HG02884 (cell line): ENCODE results near the gene TAPT1.

ENCODE experiments used
- ATAC-seq: cut with Tn5 transposase; IDR thresholded peaks from one replicate; pipeline ENCODE4 v1.9.1; 2021; ENCODE audit warnings: mild to moderate bottlenecking, moderate library complexity; ENCODE audit not compliant: unreplicated experiment

The TAPT1 gene

DNA sequence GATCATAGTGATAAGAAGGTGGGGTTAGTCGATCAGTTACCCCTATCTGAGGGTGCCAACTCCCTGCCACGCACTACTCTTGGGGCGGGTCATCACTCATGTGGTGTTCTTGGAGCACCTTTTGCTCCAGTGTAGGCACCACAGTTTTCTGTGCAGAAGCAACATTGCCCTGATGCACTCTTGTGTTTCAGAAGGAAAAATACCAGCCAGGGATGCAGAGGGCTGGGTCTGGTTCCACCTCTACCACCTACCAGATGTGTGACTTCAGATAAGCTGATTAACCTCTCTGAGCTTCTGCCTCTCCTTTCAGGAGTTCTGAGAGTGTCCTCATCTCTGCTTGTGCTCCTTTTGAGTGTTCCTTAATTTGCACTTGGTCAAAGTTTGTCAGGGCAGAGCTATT lies 112.5 kb downstream of the TAPT1 start:
- ATAC-seq, result no peak

DNA sequence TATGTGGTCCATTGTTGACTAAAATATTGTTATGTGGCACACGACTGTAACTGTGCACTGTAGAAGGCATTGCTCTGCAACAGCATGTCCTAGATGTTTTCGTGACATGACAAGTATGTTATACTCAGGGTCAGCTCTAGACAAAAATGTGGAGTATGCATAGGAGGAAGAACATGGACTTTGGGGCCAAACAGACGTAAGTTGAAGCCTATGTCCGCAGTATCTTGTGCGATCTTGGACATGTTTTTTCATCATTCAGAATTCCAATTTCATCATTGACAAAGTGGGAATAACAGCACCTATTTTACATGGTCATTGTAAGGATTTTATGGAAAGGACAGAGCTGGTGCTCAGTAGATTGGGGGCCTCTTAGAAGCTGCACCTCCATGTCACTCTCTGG lies 114.7 kb downstream of the TAPT1 start:
- no peak for ATAC-seq

DNA sequence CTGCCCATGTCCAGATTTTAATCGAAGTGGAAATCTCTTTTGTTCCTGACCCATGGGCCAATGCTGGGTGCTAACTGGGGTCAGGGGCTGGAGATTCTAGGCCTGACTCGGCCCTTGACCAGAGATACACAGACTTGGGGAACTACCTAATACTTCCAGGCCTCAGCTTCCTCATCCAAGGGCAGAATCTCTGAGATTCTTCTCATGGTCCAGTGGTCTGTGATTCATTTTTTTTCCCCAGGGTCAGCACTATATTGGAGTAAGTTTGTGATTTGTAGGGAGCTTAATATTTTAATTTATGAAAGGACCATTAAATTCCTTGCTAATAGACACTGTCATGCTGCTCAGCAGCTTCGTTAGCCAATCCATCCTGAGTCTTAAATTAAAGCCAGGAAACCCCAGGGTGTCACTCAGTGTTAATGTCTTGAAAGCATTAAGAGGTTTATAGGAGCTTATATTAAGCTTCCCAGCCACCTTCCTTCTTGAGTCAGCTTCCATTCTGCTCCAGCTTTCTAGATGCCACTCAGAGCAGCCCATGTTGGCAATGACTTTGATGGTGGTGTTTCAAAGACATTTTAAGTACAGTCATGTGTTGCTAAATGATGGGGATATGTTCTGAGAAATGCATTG lies 115.5 kb downstream of the TAPT1 start:
- ATAC-seq, result no peak
